ENCODE results near the gene IGBP1. TPM values are rescaled to one million over a fixed set of nuclear protein-coding genes. Genes with fewer than 3 reads are reported as not detected.
A peak's percentile ranks its signal among the peaks of the same experiment; 100 is the strongest.
"Not testable (repeated sequence)": the region's sequence is repeated elsewhere in the genome, so short reads cannot be mapped to it uniquely, and the experiment has no call there.

IGBP1 gene
- total RNA-seq, 4 donors from 2014 or later, result 63.5 to 96.7 (median 80.7) TPM

DNA sequence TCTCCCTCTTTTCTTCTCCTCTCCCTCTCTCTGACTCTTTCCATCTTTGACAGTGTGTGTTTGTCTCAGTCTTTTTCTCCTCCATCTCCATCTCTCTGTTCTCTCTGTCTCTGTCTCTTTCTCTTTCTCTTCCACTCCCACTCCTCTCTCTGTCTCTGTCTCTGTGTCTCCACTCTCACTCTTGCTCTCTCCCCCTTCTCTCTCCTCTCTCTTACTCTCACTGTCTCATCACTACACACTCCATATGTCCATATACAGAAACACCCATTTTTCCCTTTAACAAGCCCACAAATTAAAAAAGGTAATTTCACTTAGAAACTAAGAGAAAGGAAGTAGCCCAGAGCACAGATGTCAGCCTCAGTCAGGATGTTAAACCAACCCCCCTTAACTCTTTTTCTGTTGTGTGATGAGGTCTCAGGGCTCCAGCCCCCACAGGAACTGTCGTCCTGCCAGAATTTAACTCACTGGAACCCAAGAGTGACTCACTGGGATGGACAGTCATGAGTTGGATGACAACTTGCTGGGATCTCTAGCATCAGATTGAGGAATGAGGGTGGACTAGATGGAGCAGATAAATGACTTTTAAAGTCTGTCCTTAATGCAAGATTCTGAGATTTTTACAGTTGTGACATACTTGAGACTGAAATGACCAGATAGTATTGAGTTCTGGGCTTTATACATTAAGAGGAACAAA, 43.5 kb upstream of the IGBP1 start:
- no peaks in the 10 kb centered on the region for H3K36me3 ChIP-seq
- 40 to 71% methylated on average over 1 of the region's 1 CpG for WGBS, 2 donors
- intact Hi-C loops (cut with DNase I), result loop anchor here (10.0 kb wide), 2 partner anchors 55 to 555 kb away; no protein-coding TSS in a partner anchor
- DNase-seq, result no peak
- H3K4me1 ChIP-seq, result peaks cover 11 to 17% of the 10 kb centered on the region in 2 donors
- H3K27me3 ChIP-seq, result no peaks in the 10 kb centered on the region
- no peak overlapping the region for H3K4me3 ChIP-seq (replicated peaks in 1 of 3)
- no peak overlapping the region for H3K27ac ChIP-seq
- TF ChIP-seq CTCF (IDR thresholded peaks at IDR 0.05) (no peak), POLR2A (IDR thresholded peaks at IDR 0.05) (no peak)
- no peaks in the 10 kb centered on the region for H3K9me3 ChIP-seq

GRCh38 chrX:70092247-70092646, 41.0 kb upstream of the IGBP1 start:
- H3K4me1 ChIP-seq, result peaks cover 11 to 17% of the 10 kb centered on the region in 2 donors
- TF ChIP-seq POLR2A (IDR thresholded peaks at IDR 0.05) (no peak), CTCF (IDR thresholded peaks at IDR 0.05) (no peak)
- 94 to 95% methylated on average over 3 of the region's 4 CpGs for WGBS, 2 donors

GRCh38 chrX:70096052-70096451, 37.2 kb upstream of the IGBP1 start:
- H3K36me3 ChIP-seq, result no peaks in the 10 kb centered on the region
- no peaks in the 10 kb centered on the region for H3K9me3 ChIP-seq
- WGBS, 2 donors, result 66 to 70% methylated on average over 2 of the region's 2 CpGs
- no peaks in the 10 kb centered on the region for H3K4me1 ChIP-seq
- H3K27me3 ChIP-seq, result no peaks in the 10 kb centered on the region
- H3K4me3 ChIP-seq (replicated peaks in 1 of 3), result no peak overlapping the region
- TF ChIP-seq CTCF (IDR thresholded peaks at IDR 0.05) (no peak), POLR2A (IDR thresholded peaks at IDR 0.05) (no peak)
- intact Hi-C loops (cut with DNase I), result loop anchor here (5.0 to 10.0 kb wide), 3 partner anchors 61 to 604 kb away; no protein-coding TSS in a partner anchor
- DNase-seq, result peak in 1 of 2 donors; percentile 3
- no peak overlapping the region for H3K27ac ChIP-seq

More at GRCh38 chrX:70092247-70092646, 41.0 kb upstream of the IGBP1 start:
- Histone ChIP-seq H3K27ac (no peak overlapping the region), H3K27me3 (no peaks in the 10 kb centered on the region), H3K36me3 (no peaks in the 10 kb centered on the region), H3K9me3 (no peaks in the 10 kb centered on the region), H3K4me3 (replicated peaks in 1 of 3) (no peak overlapping the region)
- no peak for DNase-seq
- intact Hi-C loops (cut with DNase I), result loop anchor here (10.0 kb wide), 2 partner anchors 57 to 557 kb away; no protein-coding TSS in a partner anchor

GRCh38 chrX:70105229-70105628, 28.0 kb upstream of the IGBP1 start:
- Histone ChIP-seq H3K4me3 (replicated peaks in 1 of 3) (no peak overlapping the region), H3K27ac (no peak overlapping the region), H3K27me3 (no peaks in the 10 kb centered on the region), H3K4me1 (no peaks in the 10 kb centered on the region), H3K36me3 (no peaks in the 10 kb centered on the region), H3K9me3 (no peaks in the 10 kb centered on the region)
- WGBS, 2 donors, result 28% methylated on average over 2 of the region's 2 CpGs
- intact Hi-C loops (cut with DNase I), result no loop called here
- no peak for DNase-seq
- no peak for TF ChIP-seq CTCF (IDR thresholded peaks at IDR 0.05)
- TF ChIP-seq POLR2A (IDR thresholded peaks at IDR 0.05), result no peak

GRCh38 chrX:70111436-70112026, 21.7 kb upstream of the IGBP1 start:
- H3K4me1 ChIP-seq; intact Hi-C loops (cut with DNase I); H3K9me3 ChIP-seq; H3K27me3 ChIP-seq; DNase-seq; H3K4me3 ChIP-seq (replicated peaks in 1 of 3); H3K36me3 ChIP-seq; H3K27ac ChIP-seq: not testable (repeated sequence)
- 94 to 96% methylated on average over 4 of the region's 4 CpGs for WGBS, 2 donors

Measured in thyroid gland (tissue), 4 donors.